ENCODE results near the gene TRIM16. TPM values are rescaled to one million over a fixed set of nuclear protein-coding genes. Genes with fewer than 3 reads are reported as not detected.

The TRIM16 gene
- total RNA-seq, 3 donors from 2014 or later (not counting 1 experiment from before 2014, with no cell fraction given): 2.4 to 4.7 (median 3.8) TPM

DNA sequence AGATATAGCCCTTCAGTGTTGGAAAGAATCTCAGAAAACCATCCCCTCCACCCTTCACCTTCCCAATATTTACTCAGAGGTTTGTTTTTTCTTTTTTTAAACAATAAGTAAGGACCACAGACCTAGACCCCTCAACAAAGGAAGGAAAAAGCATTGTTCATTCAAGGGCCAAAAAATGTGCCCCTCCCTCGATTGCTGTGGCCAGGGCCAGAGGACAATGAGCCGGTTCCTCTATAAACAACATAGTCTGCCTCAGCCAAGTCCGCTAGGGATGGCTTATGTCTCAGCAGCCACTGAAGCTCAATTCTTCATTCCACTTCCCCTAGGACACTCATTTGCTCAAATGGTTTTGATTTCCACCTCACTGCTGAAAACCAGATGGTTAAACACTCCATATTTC lies 24.0 kb downstream of the TRIM16 start:
- no peaks in the 10 kb centered on the region for H3K4me1 ChIP-seq (ENCODE audit: control insufficient read depth, insufficient read depth, low read length)
- H3K4me3 ChIP-seq (ENCODE audit: low read length): no peak overlapping the region
- intact Hi-C loops (cut with micrococcal nuclease): no loop called here
- no peaks in the 10 kb centered on the region for H3K36me3 ChIP-seq (ENCODE audit: control insufficient read depth, insufficient read depth, low read length)
- Mint-ChIP-seq H3K36me3 (no peaks in the 10 kb centered on the region), H3K9me3 (no peaks in the 10 kb centered on the region), H3K4me3 (no peak overlapping the region), H3K27me3 (ENCODE audit: low read depth in 2 of 2) (no peaks in the 10 kb centered on the region), H3K4me1 (peaks cover 0 to 4% of the 10 kb centered on the region in 2 donors), H3K27ac (no peak overlapping the region)
- 93% methylated on average over 3 of the region's 3 CpGs for WGBS (ENCODE audit: insufficient coverage)
- H3K27me3 ChIP-seq (ENCODE audit: control insufficient read depth, insufficient read depth, low read length): no peaks in the 10 kb centered on the region
- TF ChIP-seq, protein P1, sequence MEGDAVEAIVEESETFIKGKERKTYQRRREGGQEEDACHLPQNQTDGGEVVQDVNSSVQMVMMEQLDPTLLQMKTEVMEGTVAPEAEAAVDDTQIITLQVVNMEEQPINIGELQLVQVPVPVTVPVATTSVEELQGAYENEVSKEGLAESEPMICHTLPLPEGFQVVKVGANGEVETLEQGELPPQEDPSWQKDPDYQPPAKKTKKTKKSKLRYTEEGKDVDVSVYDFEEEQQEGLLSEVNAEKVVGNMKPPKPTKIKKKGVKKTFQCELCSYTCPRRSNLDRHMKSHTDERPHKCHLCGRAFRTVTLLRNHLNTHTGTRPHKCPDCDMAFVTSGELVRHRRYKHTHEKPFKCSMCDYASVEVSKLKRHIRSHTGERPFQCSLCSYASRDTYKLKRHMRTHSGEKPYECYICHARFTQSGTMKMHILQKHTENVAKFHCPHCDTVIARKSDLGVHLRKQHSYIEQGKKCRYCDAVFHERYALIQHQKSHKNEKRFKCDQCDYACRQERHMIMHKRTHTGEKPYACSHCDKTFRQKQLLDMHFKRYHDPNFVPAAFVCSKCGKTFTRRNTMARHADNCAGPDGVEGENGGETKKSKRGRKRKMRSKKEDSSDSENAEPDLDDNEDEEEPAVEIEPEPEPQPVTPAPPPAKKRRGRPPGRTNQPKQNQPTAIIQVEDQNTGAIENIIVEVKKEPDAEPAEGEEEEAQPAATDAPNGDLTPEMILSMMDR (IDR thresholded peaks at IDR 0.05): no peak
- no peak for ATAC-seq
- H3K9me3 ChIP-seq (ENCODE audit: control insufficient read depth, insufficient read depth, low read length): no peaks in the 10 kb centered on the region
- DNase-seq: no peak
- H3K27ac ChIP-seq (ENCODE audit: low read length): no peak overlapping the region

DNA sequence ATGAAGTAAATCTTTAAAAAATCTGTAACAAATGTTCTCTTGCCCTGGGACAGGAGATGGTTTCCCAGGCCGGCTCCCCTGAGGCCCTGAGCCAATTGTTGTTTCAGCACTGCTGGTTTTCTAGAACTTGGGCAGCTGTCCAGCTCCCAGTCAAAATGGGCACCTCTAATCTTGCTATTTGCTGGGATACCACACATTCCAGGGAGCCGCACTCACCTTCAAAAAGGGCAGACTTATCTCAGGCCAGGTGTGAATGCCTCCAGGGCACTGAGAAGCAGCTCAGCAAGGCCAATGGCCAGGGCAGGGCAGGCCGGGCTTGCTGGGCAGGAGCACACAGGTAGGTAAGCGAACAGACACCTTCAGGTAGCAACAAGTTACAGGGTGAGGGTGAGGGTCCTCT lies 24.4 kb downstream of the TRIM16 start:
- DNase-seq (no peak), ATAC-seq (no peak)
- Histone ChIP-seq H3K9me3 (ENCODE audit: control insufficient read depth, insufficient read depth, low read length) (no peaks in the 10 kb centered on the region), H3K4me3 (ENCODE audit: low read length) (no peak overlapping the region), H3K27ac (ENCODE audit: low read length) (no peak overlapping the region), H3K36me3 (ENCODE audit: control insufficient read depth, insufficient read depth, low read length) (no peaks in the 10 kb centered on the region), H3K4me1 (ENCODE audit: control insufficient read depth, insufficient read depth, low read length) (no peaks in the 10 kb centered on the region), H3K27me3 (ENCODE audit: control insufficient read depth, insufficient read depth, low read length) (no peaks in the 10 kb centered on the region)
- peaks cover 0 to 4% of the 10 kb centered on the region in 2 donors for H3K4me1 Mint-ChIP-seq
- H3K27me3 Mint-ChIP-seq (ENCODE audit: low read depth in 2 of 2): no peaks in the 10 kb centered on the region
- no peaks in the 10 kb centered on the region for H3K36me3 Mint-ChIP-seq
- WGBS (ENCODE audit: insufficient coverage): 97% methylated on average over 4 of the region's 4 CpGs
- no peak overlapping the region for H3K4me3 Mint-ChIP-seq
- H3K27ac Mint-ChIP-seq: no peak overlapping the region
- intact Hi-C loops (cut with micrococcal nuclease): no loop called here
- TF ChIP-seq, protein P1 (IDR thresholded peaks at IDR 0.05): no peak
- H3K9me3 Mint-ChIP-seq: no peaks in the 10 kb centered on the region

DNA sequence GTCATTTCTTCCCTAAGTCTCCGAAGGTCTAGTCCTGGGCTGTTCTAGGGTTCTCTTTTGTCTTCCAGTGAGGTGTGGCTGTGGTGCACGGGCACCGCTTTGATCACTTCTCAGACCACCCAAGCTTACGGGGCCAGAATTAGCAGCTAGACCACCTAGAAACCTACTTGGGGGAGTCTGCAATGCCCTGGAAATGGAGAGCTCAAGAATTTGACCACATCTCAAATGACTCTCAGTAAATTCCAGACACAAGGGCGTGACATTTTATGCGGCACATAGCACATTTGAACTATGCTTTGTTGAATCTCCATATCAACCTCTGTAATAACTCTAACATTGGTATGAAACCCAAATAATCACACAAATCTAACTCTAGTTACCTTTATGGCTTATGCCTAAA lies 24.9 kb downstream of the TRIM16 start:
- no peak overlapping the region for H3K4me3 ChIP-seq (ENCODE audit: low read length)
- H3K9me3 Mint-ChIP-seq: no peaks in the 10 kb centered on the region
- TF ChIP-seq, protein P1 (IDR thresholded peaks at IDR 0.05): no peak
- peaks cover 0 to 4% of the 10 kb centered on the region in 2 donors for H3K4me1 Mint-ChIP-seq
- intact Hi-C loops (cut with micrococcal nuclease): no loop called here
- DNase-seq (no peak), ATAC-seq (no peak)
- H3K4me3 Mint-ChIP-seq: no peak overlapping the region
- no peaks in the 10 kb centered on the region for H3K4me1 ChIP-seq (ENCODE audit: control insufficient read depth, insufficient read depth, low read length)
- H3K36me3 ChIP-seq (ENCODE audit: control insufficient read depth, insufficient read depth, low read length): no peaks in the 10 kb centered on the region
- no peaks in the 10 kb centered on the region for H3K36me3 Mint-ChIP-seq
- no peaks in the 10 kb centered on the region for H3K27me3 ChIP-seq (ENCODE audit: control insufficient read depth, insufficient read depth, low read length)
- H3K27ac Mint-ChIP-seq: no peak overlapping the region
- WGBS (ENCODE audit: insufficient coverage): 91% methylated on average over 6 of the region's 6 CpGs
- no peak overlapping the region for H3K27ac ChIP-seq (ENCODE audit: low read length)
- no peaks in the 10 kb centered on the region for H3K9me3 ChIP-seq (ENCODE audit: control insufficient read depth, insufficient read depth, low read length)
- no peaks in the 10 kb centered on the region for H3K27me3 Mint-ChIP-seq (ENCODE audit: low read depth in 2 of 2)

DNA sequence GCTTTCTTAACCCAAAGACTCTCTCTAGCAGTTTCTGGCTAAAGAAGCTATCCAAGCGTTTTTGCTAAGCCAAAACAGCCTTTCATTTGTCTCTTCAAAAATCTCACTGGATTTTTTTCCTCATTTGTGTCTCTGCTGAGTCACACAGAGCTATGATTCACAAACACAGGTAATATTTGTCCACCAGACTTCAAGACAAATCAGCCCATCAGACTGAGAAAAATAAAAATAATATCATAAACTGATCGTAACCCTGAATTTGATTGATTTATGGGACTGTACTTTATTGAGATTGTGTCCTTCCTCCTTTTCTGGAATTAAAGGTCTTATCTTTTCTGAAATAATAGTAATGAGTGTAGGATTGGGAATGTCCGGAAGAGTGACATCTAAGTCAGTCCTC lies 25.8 kb downstream of the TRIM16 start:
- Histone ChIP-seq H3K9me3 (ENCODE audit: control insufficient read depth, insufficient read depth, low read length) (no peaks in the 10 kb centered on the region), H3K36me3 (ENCODE audit: control insufficient read depth, insufficient read depth, low read length) (no peaks in the 10 kb centered on the region), H3K27ac (ENCODE audit: low read length) (no peak overlapping the region), H3K4me1 (ENCODE audit: control insufficient read depth, insufficient read depth, low read length) (no peaks in the 10 kb centered on the region), H3K27me3 (ENCODE audit: control insufficient read depth, insufficient read depth, low read length) (no peaks in the 10 kb centered on the region), H3K4me3 (ENCODE audit: low read length) (no peak overlapping the region)
- ATAC-seq: no peak
- no peak overlapping the region for H3K4me3 Mint-ChIP-seq
- H3K9me3 Mint-ChIP-seq: no peaks in the 10 kb centered on the region
- H3K36me3 Mint-ChIP-seq: no peaks in the 10 kb centered on the region
- intact Hi-C loops (cut with micrococcal nuclease): no loop called here
- no peak overlapping the region for H3K27ac Mint-ChIP-seq
- DNase-seq: no peak
- H3K4me1 Mint-ChIP-seq: peaks cover 0 to 4% of the 10 kb centered on the region in 2 donors
- TF ChIP-seq, protein P1 (IDR thresholded peaks at IDR 0.05): no peak
- no peaks in the 10 kb centered on the region for H3K27me3 Mint-ChIP-seq (ENCODE audit: low read depth in 2 of 2)
- 100% methylated on average over 3 of the region's 3 CpGs for WGBS (ENCODE audit: insufficient coverage)
